ENCODE measurements around the gene PRKAR1B.
A peak's percentile ranks its signal among the peaks of the same experiment; 100 is the strongest.

Gene PRKAR1B

DNA sequence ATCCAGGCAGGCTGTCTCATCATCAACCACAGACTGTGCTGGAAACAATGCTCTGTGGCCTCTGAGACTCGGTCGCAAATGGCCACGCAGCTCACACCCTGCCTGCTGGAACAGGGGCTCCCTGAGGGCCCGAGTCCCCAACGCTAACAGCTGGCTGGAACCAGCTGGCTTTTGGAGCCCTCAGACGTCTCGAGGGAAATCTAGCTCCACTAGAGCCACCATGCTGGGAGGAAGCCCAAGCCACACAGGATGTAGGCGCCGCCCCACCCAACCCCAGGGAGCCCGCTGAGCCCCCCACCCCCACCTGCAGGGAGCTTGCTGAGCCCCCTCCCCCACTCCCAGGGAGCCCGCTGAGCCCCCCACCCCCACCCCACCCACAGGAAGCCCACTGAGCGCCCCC lies 186.1 kb downstream of the PRKAR1B start:
- DNase-seq (ENCODE audit: low spot score): no peak

GRCh38 chr7:540579-540978 lies 186.5 kb downstream of the PRKAR1B start:
- DNase-seq (ENCODE audit: low spot score): no peak

GRCh38 chr7:539731-540411 lies 187.2 kb downstream of the PRKAR1B start:
- peak; percentile 97 for DNase-seq (ENCODE audit: low spot score)

DNA sequence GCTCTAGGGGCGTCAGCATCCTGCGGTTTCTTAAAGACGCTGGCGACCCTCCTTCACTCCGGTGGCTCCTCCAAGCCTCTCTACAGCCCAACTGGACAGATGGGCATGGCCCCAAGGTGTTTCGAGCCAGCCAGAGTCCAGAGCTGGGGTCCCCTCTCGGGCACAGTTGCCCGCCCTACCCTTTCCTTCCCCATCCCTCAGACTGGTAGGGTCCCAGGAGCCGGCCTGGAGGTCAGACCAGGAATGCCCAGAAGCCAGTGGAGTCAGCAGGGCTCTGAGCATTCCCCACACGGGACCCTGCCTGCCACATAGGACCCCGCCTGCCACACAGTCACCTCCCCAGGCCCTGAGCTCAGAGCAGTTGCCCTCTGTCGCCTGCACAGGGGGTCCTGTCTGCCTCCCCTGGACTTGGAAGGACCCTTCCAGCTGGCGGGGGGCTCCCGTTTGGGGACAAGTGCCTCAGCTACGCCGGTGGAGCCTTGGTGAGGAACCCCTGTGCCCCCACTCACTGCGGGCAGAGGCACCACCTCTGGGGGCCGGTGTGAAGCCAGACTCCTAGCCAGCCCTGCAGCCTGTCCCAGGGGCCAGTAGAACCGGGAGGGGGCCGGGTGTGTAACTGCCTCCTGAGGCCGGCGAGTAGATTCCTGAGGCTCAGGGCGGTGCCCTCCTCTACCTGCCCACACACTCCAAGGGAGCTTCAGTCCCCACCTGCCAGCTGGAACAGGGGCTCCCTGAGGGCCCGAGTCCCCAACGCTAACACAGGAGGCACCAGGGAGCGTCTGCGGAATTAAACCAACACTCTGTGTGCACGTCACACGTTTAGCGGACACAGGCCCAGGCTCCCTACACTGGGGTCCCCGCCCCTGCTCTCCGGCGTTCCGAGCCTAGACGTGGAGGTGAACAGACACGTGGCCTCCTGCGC lies 188.1 kb downstream of the PRKAR1B start:
- DNase-seq (ENCODE audit: low spot score): peak; percentile 16

- peak; percentile 96 for DNase-seq (ENCODE audit: low spot score)
Observed at GRCh38 chr7:537911-538634, 189.0 kb downstream of the PRKAR1B start.

DNA sequence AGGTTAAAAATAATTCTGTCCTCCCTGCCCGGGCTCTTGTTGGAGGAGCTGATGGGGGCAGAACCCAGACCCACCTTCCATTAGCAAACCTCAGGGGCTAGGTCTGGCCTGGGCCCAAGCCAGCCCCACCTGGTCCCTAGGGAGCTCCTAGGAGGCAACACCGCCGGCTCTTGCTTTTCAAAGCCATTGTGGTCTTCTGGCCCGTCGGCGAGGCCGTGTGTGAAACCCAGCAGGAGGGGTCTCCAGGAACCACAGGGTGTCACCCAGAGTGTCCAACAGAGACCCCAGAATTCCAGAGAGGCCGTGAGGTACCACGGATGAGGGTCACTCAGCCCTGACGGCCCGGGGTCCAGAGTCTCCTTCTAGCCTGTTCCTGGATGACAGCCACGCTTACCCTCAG lies 190.8 kb downstream of the PRKAR1B start:
- no peak for DNase-seq (ENCODE audit: low spot score)

GRCh38 chr7:534959-535358 lies 192.1 kb downstream of the PRKAR1B start:
- no peak for DNase-seq (ENCODE audit: low spot score)

- DNase-seq (ENCODE audit: low spot score): no peak
Observed at GRCh38 chr7:534075-534474, 193.0 kb downstream of the PRKAR1B start.

DNA sequence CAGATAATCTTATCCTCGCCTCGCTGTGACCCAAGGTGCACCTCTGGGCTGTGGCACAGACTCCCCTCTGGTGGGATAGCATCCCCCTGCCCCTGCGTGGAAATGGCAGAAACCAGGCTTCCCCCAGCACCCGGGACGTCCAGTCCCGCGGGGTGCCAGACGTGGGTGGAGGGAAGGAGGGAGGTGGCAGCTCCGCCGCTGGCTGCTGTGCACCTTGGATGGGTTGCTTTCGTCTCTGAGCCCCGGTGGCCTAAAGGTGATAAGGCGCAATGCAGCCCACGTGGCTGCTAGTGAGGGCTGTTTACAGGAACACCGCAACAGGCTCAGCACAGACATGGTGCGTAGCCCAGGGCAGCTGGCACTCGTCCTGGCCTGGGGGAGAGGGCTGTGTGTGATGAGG lies 193.8 kb downstream of the PRKAR1B start:
- DNase-seq (ENCODE audit: low spot score): no peak

- no peak for DNase-seq (ENCODE audit: low spot score)
Observed at GRCh38 chr7:532379-533143, 194.5 kb downstream of the PRKAR1B start.

GRCh38 chr7:531777-532176 lies 195.3 kb downstream of the PRKAR1B start:
- no peak for DNase-seq (ENCODE audit: low spot score)

GRCh38 chr7:528451-528850 lies 198.6 kb downstream of the PRKAR1B start:
- no peak for DNase-seq (ENCODE audit: low spot score)

GRCh38 chr7:527723-528122 lies 199.4 kb downstream of the PRKAR1B start:
- DNase-seq (ENCODE audit: low spot score): no peak

DNA sequence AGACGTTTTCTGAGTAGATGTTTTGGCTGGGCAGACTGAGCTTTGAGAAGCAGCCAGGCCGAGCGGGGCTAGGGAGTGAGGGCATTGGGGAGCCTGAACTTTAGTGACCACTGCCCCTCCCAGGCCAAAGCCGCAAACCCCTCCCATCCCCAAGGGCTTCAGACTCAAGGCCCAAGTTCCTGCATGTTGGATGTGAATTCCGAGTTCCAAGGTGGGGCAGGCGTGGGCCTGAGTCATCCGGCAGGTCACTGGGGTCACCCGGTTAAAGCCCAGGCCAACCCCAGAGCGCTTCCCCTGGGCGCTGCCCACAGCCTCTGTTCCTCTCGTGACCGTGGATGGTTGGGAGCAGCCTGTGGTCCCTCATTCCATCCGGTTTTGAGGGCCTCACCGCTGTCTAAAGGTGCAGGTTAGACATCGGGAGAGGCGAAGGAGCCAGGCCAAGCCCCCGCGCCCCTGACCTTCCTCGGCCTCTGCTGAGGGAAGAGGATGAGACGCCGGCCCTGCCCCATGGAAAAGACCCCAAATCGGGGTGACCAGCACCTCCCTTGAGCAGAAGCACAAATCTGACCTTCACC lies 200.5 kb downstream of the PRKAR1B start:
- DNase-seq (ENCODE audit: low spot score): no peak

DNA sequence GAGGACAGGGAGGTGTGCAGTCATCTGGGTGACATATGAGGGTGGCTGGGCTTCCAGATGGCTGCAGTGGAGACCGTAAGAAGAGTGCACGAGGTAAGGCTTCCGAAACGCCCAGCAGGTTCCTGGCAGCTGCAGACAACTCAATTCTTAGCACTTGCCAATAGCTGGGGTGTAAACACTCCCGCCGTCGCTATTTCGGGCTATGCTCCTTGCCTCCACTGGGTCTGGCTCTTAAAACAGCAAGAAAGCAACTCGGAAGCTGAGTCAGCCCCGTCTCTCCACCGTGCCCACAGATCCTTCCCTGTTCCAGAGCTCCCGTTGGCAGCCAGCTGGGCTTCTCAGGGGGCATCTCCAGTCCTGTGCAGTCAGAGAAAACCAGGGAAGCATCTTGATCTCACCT lies 201.3 kb downstream of the PRKAR1B start:
- no peak for DNase-seq (ENCODE audit: low spot score)

GRCh38 chr7:524800-525199 lies 202.3 kb downstream of the PRKAR1B start:
- no peak for DNase-seq (ENCODE audit: low spot score)

GRCh38 chr7:523347-524336 lies 203.4 kb downstream of the PRKAR1B start:
- no peak for DNase-seq (ENCODE audit: low spot score)

GRCh38 chr7:522951-523314 lies 204.1 kb downstream of the PRKAR1B start:
- no peak for DNase-seq (ENCODE audit: low spot score)

DNA sequence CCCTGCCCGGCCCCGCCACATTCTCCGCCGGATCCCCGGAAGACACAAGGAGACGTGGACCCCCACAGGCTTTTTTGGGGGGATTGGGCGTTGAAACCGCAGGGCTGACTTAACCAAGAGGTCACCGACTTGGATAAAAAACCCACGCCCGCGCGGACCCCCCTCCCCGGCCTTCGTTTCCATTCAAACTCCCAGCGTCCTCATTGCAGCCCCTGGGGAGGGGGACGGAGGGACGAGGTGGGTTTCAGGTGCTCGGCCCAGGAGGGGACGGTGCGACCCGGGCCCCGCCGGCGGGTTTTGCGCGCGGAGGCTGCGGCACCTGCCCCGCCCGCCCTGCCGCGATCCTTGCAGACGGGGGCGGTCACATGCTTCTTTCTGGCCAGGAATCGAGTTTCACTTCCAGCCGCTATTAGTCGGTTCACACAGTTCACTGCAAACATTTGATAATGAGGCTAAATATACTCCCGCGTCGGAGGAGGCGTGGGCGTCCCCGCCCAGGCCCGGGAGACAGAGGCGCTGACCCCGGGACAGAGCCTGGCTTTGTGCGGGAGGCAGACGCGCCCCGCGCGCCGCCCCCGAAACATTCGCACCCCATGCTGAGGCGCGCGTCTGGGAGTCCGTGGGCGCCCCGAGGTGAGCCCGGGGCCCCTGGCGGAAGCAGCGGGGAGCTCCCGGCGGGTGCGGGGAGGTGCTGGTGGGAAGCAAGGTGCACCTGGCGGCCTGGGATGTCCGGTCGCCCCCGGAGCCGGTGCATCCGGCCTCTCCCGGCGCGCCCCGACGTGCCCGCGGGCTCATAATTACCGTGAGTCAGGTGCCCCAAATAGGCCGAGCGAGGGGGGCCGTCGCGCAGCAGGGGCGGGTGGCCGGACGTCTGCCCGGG lies 204.8 kb downstream of the PRKAR1B start:
- peak; percentile 57 for DNase-seq (ENCODE audit: low spot score)
